IMR-90 (cell line): ENCODE data around the gene HECW1. TPM values are rescaled to one million over a fixed set of nuclear protein-coding genes. Genes with fewer than 3 reads are reported as not detected.

Source experiments
- ATAC-seq: fragments of 200-7000 bp; cut with Tn5 transposase; 2 replicates; pipeline ENCODE4 v1.9.1; 2020; ENCODE audit warnings: low read depth, mild to moderate bottlenecking, moderate library complexity
- BruUV-seq: library from RNA; stranded (reverse); fragments of 400-500 nt; replicated peaks from 2 replicates; lab custom pipeline; 2021; lab: Mats Ljungman, UMichigan
- CTCF ChIA-PET: fragments of 300-600 bp; formaldehyde crosslinking; extraction: SDS; loops from one replicate; lab custom pipeline; 2021; ENCODE audit warnings: antibody characterized with exemption; lab: Yijun Ruan, JAX
- POLR2A ChIA-PET: fragments of 300-600 bp; sonication (Branson Sonifier 250); formaldehyde crosslinking; loops from one replicate; lab custom pipeline; 2022; ENCODE audit warnings: antibody characterized with exemption; ENCODE audit not compliant: unreplicated experiment; lab: Charles Lee
- DNase-seq: peaks from one replicate; pipeline ENCODE4 v3.0.0; 2013
- H2AFZ ChIP-seq: replicated peaks from 2 replicates; pipeline ENCODE3; 2013; ENCODE audit warnings: low read length, mild to moderate bottlenecking; ENCODE audit not compliant: poor library complexity
- H2AK5ac ChIP-seq: 2 replicates; pipeline ENCODE4 v1.6.1; 2013; ENCODE audit warnings: low read depth, low read length, inconsistent platforms
- H2AK9ac ChIP-seq: replicated peaks from 2 replicates; pipeline ENCODE3; 2013; ENCODE audit warnings: mild to moderate bottlenecking, low read depth, low read length, moderate library complexity; ENCODE audit not compliant: poor library complexity
- H2BK120ac ChIP-seq: 2 replicates; pipeline ENCODE4 v1.6.1; 2013; ENCODE audit warnings: low read depth, low read length, inconsistent platforms
- H2BK15ac ChIP-seq: 3 replicates; pipeline ENCODE4 v1.6.1; 2013; ENCODE audit warnings: low read depth, low read length, inconsistent platforms
- H2BK20ac ChIP-seq: 2 replicates; pipeline ENCODE4 v1.6.1; 2013; ENCODE audit warnings: low read depth, mild to moderate bottlenecking, inconsistent platforms, low read length, moderate library complexity
- H2BK5ac ChIP-seq: 2 replicates; pipeline ENCODE4 v1.6.1; 2013; ENCODE audit warnings: mild to moderate bottlenecking, low read depth, low read length, inconsistent platforms; ENCODE audit not compliant: poor library complexity, severe bottlenecking
- H3K14ac ChIP-seq: replicated peaks from 2 replicates; pipeline ENCODE4 v1.6.1; 2013; ENCODE audit warnings: low read depth, low read length, inconsistent platforms
- H3K18ac ChIP-seq: 2 replicates; pipeline ENCODE4 v1.6.1; 2013; ENCODE audit warnings: low read depth, low read length, control low read depth
- H3K23ac ChIP-seq: 2 replicates; pipeline ENCODE4 v1.6.1; 2013; ENCODE audit warnings: low read depth, low read length, inconsistent platforms
- H3K27ac ChIP-seq: 2 replicates; pipeline ENCODE4 v1.5.1; 2013; ENCODE audit warnings: mild to moderate bottlenecking, control low read depth, low read length; ENCODE audit not compliant: insufficient read depth
- H3K27me3 ChIP-seq: 2 replicates; pipeline ENCODE4 v1.6.1; 2013; ENCODE audit warnings: low read length; ENCODE audit not compliant: control insufficient read depth, insufficient read depth
- H3K36me3 ChIP-seq: 2 replicates; pipeline ENCODE4 v1.6.1; 2013; ENCODE audit warnings: low read length, mixed read lengths; ENCODE audit not compliant: control insufficient read depth, insufficient read depth
- H3K4ac ChIP-seq: 2 replicates; pipeline ENCODE4 v1.6.1; 2013; ENCODE audit warnings: low read depth, low read length, inconsistent platforms
- H3K4me1 ChIP-seq: 2 replicates; pipeline ENCODE4 v1.6.1; 2013; ENCODE audit warnings: low read length, mixed read lengths; ENCODE audit not compliant: control insufficient read depth, insufficient read depth
- H3K4me2 ChIP-seq: 2 replicates; pipeline ENCODE4 v1.6.1; 2013; ENCODE audit warnings: low read depth, mild to moderate bottlenecking, control low read depth, low read length, moderate library complexity
- H3K4me3 ChIP-seq: 2 replicates; pipeline ENCODE4 v1.5.1; 2013; ENCODE audit warnings: low read depth, mild to moderate bottlenecking, control low read depth, low read length, moderate library complexity; ENCODE audit not compliant: insufficient read depth
- H3K56ac ChIP-seq: 2 replicates; pipeline ENCODE4 v1.6.1; 2013; ENCODE audit warnings: low read length, inconsistent platforms; ENCODE audit not compliant: insufficient read depth; ENCODE audit errors: extremely low read depth
- H3K79me1 ChIP-seq, 2 experiments: 2 replicates each; pipeline ENCODE4 v1.6.1; 2013; ENCODE audit warnings: low read length in 2 of 2, inconsistent platforms in 1 of 2, low read depth in 1 of 2
- H3K9ac ChIP-seq: 2 replicates; pipeline ENCODE4 v1.6.1; 2013; ENCODE audit warnings: low read depth, low read length, control low read depth
- H3K9me1 ChIP-seq: 2 replicates; pipeline ENCODE4 v1.6.1; 2013; ENCODE audit warnings: low read length, inconsistent platforms; ENCODE audit not compliant: insufficient read depth
- H3K9me3 ChIP-seq: 2 replicates; pipeline ENCODE4 v1.6.1; 2013; ENCODE audit warnings: low read length; ENCODE audit not compliant: control insufficient read depth, insufficient read depth
- H4K20me1 ChIP-seq: 2 replicates; pipeline ENCODE4 v1.6.1; 2013; ENCODE audit warnings: low read length, inconsistent platforms; ENCODE audit not compliant: insufficient read depth
- H4K5ac ChIP-seq: 2 replicates; pipeline ENCODE4 v1.6.1; 2013; ENCODE audit warnings: mild to moderate bottlenecking, low read depth, low read length, control low read depth
- H4K8ac ChIP-seq, 2 experiments: 2 replicates each; pipeline ENCODE4 v1.6.1; 2013; ENCODE audit warnings: low read depth in 2 of 2, low read length in 2 of 2, control low read depth in 1 of 2, inconsistent platforms in 1 of 2
- H4K91ac ChIP-seq: 2 replicates; pipeline ENCODE4 v1.6.1; 2013; ENCODE audit warnings: low read depth, low read length, inconsistent platforms; ENCODE audit not compliant: insufficient read depth
- BHLHE40 ChIP-seq: fragments of 150-350 bp; IDR thresholded peaks from 2 replicates; pipeline ENCODE4 v1.6.1; 2016; ENCODE audit warnings: mild to moderate bottlenecking, low read depth, low read length
- CHD1 ChIP-seq: IDR thresholded peaks from 2 replicates; pipeline ENCODE4 v1.6.1; 2012; ENCODE audit warnings: low read depth, low read length, improper control_type of control experiment
- CTCF ChIP-seq: conservative IDR thresholded peaks from 2 replicates; pipeline ENCODE4 v1.5.1; 2012; ENCODE audit warnings: mild to moderate bottlenecking, low read depth, low read length, improper control_type of control experiment
- ELK1 ChIP-seq: fragments of 150-350 bp; IDR thresholded peaks from 2 replicates; pipeline ENCODE4 v1.6.1; 2016; ENCODE audit warnings: low read depth, mild to moderate bottlenecking, low read length, moderate library complexity, borderline replicate concordance
- FOS ChIP-seq: fragments of 150-350 bp; IDR thresholded peaks from 2 replicates; pipeline ENCODE4 v1.6.1; 2016; ENCODE audit warnings: low read depth, low read length
- MAFK ChIP-seq: IDR thresholded peaks from 2 replicates; pipeline ENCODE4 v1.6.1; 2012; ENCODE audit warnings: low read depth, low read length, improper control_type of control experiment
- MXI1 ChIP-seq: IDR thresholded peaks from 2 replicates; pipeline ENCODE4 v1.6.1; 2012; ENCODE audit warnings: low read depth, mild to moderate bottlenecking, low read length, moderate library complexity, borderline replicate concordance
- NFE2L2 ChIP-seq: fragments of 150-350 bp; IDR thresholded peaks from 2 replicates; pipeline ENCODE4 v1.6.1; 2016; ENCODE audit warnings: low read depth, mild to moderate bottlenecking, low read length
- POLR2A ChIP-seq: IDR thresholded peaks from 2 replicates; pipeline ENCODE4 v1.6.1; 2012; ENCODE audit warnings: mild to moderate bottlenecking, low read depth, low read length
- RAD21 ChIP-seq: IDR thresholded peaks from 2 replicates; pipeline ENCODE4 v1.6.1; 2012; ENCODE audit warnings: low read length, improper control_type of control experiment
- RCOR1 ChIP-seq: IDR thresholded peaks from 2 replicates; pipeline ENCODE4 v1.6.1; 2012; ENCODE audit warnings: mild to moderate bottlenecking, low read length, improper control_type of control experiment; ENCODE audit not compliant: insufficient replicate concordance
- RFX5 ChIP-seq: IDR thresholded peaks from 2 replicates; pipeline ENCODE4 v1.8.0; 2012; ENCODE audit warnings: low read depth, mild to moderate bottlenecking, low read length, moderate library complexity
- SMC3 ChIP-seq: fragments of 150-350 bp; IDR thresholded peaks from 2 replicates; pipeline ENCODE4 v1.6.1; 2016; ENCODE audit warnings: low read depth, mild to moderate bottlenecking, antibody characterized with exemption, low read length, moderate library complexity
- USF2 ChIP-seq: fragments of 150-350 bp; IDR thresholded peaks from 2 replicates; pipeline ENCODE4 v1.6.1; 2017; ENCODE audit warnings: mild to moderate bottlenecking, antibody characterized with exemption, low read length, low read depth
- WGBS, 2 experiments: methylation state at CpG; one replicate each; pipeline versions ENCODE4 v1.1.5 to v1.1.7; 2013; ENCODE audit warnings: missing lambda C conversion rate in 2 of 2; ENCODE audit not compliant: insufficient read length in 1 of 2; ENCODE audit errors: extremely low coverage in 2 of 2; 5-methylcytosine and 5-hydroxymethylcytosine counted together
- dilution Hi-C: fragments of 300-500 bp; cut with HindIII; formaldehyde crosslinking; loops from one replicate; pipeline ENCODE4 v1.14.3; 2018; ENCODE audit warnings: low sequenced_read_pairs; ENCODE audit not compliant: unreplicated experiment
- in situ Hi-C: fragments of 300-500 bp; cut with MboI; formaldehyde crosslinking; loops from 3 replicates; pipeline ENCODE4 v1.14.3; 2019; ENCODE audit warnings: low sequenced_read_pairs, inconsistent platforms, mixed read lengths
- intact Hi-C: fragments of 100-400 bp; cut with micrococcal nuclease; formaldehyde crosslinking; loops from 2 replicates; pipeline ENCODE4 v1.10.0; 2022
- polyA plus RNA-seq, 3 experiments: library from polyadenylated mRNA; depleted of rRNA; stranded (reverse); fragments of >200 nt; gene quantifications; 2 replicates each; pipeline ENCODE4 v1.2.3, GENCODE V29; 2012; ENCODE audit warnings: low replicate concordance in 1 of 3
- total RNA-seq: library from RNA; depleted of rRNA; stranded (reverse); fragments of >200 nt; gene quantifications from 2 replicates; pipeline ENCODE4 v1.2.3, GENCODE V29; 2012

HECW1 gene
- total and polyA plus RNA-seq, 2 of the 4 experiments (the other 2 are of a cell fraction): 0.56 to 1.3 TPM

- Histone ChIP-seq H2BK15ac (no peak overlapping the region), H2AK5ac (no peak overlapping the region), H3K23ac (no peak overlapping the region), H3K27me3 (no peaks in the 10 kb centered on the region), H4K91ac (no peak overlapping the region), H2AK9ac (no peak overlapping the region), H2AFZ (no peak overlapping the region), H3K56ac (no peak overlapping the region), H2BK5ac (no peak overlapping the region), H3K4ac (no peak overlapping the region), H3K18ac (no peak overlapping the region), H2BK120ac (no peak overlapping the region), H3K9me3 (peaks cover 3% of the 10 kb centered on the region), H3K4me1 (peaks cover 6% of the 10 kb centered on the region; the same call in 1 of the 2 replicates), H3K14ac (no peak overlapping the region), H3K36me3 (no peaks in the 10 kb centered on the region), H4K5ac (no peak overlapping the region), H3K27ac (no peak overlapping the region), H2BK20ac (no peak overlapping the region), H4K20me1 (no peaks in the 10 kb centered on the region), H4K8ac (no peak overlapping the region), H3K9ac (no peak overlapping the region), H3K4me2 (no peak overlapping the region), H3K79me1 (no peaks in the 10 kb centered on the region), H3K4me3 (no peak overlapping the region), H3K9me1 (peaks cover 6% of the 10 kb centered on the region)
- ChIA-PET CTCF (no interaction called here), POLR2A (no interaction called here)
- TF ChIP-seq RAD21: no peak
- no peak for TF ChIP-seq FOS
- no peak for TF ChIP-seq ELK1
- no peak for TF ChIP-seq CTCF
- TF ChIP-seq BHLHE40: no peak
- no peak for TF ChIP-seq RFX5
- TF ChIP-seq USF2: no peak
- no peak for TF ChIP-seq POLR2A
- no peak for TF ChIP-seq SMC3
- no peak for TF ChIP-seq MXI1
- TF ChIP-seq MAFK: no peak
- no peak for TF ChIP-seq RCOR1
- no peak for TF ChIP-seq NFE2L2
- TF ChIP-seq CHD1: no peak
- dilution Hi-C loops: no loop called here
- BruUV-seq: no TSS peak
- ATAC-seq: no peak
- intact Hi-C loops: no loop called here
- WGBS, 2 experiments: no CpG with 5 or more reads among the region's 3 CpGs
- in situ Hi-C loops: no loop called here
- no peak for DNase-seq
These were observed 179.3 kb downstream of the HECW1 start for GRCh38 chr7:43291789-43292188.
